Neural cell (in vitro differentiated cells): ENCODE data around the gene SLC28A1.

ENCODE experiments used
- EP300 ChIP-seq: fragments of 450-650 bp; conservative IDR thresholded peaks from 2 replicates; pipeline ENCODE4 v1.6.1; 2014; ENCODE audit warnings: antibody characterized with exemption, mild to moderate bottlenecking, moderate library complexity; ENCODE audit not compliant: poor library complexity, severe bottlenecking
- TAF1 ChIP-seq: IDR thresholded peaks from 2 replicates; pipeline ENCODE4 v1.6.1; 2012; ENCODE audit warnings: low read depth
- TF ChIP-seq, protein P1 (sequence below): fragments of 450-650 bp; IDR thresholded peaks from 2 replicates; pipeline ENCODE4 v1.5.1; 2014; ENCODE audit warnings: antibody characterized with exemption, mild to moderate bottlenecking, moderate library complexity; ENCODE audit not compliant: poor library complexity, severe bottlenecking
- TF ChIP-seq, protein P2 (sequence below): IDR thresholded peaks from 2 replicates; pipeline ENCODE4 v1.6.1; 2012; ENCODE audit warnings: borderline replicate concordance

DNA sequence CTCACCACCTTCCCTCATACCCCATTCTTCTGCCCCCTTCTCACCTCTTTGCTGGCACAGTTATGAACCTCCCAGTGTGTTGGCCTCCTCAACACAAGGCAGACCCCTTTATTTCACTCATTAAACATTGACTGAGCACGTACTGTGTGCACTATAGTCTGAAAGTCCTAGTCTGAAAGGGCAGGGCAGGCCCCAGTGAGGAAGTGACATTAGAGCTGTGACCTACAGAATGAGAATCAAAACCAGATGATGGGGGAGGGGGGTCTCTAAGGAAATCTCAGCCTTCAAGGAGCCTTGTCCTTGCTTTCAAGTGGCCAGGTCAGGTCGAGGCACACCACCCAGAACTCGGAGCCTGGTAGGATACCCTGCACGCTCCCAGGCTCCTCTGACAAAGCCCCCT, 3.5 kb downstream of the SLC28A1 start:
- TF ChIP-seq, protein P1, sequence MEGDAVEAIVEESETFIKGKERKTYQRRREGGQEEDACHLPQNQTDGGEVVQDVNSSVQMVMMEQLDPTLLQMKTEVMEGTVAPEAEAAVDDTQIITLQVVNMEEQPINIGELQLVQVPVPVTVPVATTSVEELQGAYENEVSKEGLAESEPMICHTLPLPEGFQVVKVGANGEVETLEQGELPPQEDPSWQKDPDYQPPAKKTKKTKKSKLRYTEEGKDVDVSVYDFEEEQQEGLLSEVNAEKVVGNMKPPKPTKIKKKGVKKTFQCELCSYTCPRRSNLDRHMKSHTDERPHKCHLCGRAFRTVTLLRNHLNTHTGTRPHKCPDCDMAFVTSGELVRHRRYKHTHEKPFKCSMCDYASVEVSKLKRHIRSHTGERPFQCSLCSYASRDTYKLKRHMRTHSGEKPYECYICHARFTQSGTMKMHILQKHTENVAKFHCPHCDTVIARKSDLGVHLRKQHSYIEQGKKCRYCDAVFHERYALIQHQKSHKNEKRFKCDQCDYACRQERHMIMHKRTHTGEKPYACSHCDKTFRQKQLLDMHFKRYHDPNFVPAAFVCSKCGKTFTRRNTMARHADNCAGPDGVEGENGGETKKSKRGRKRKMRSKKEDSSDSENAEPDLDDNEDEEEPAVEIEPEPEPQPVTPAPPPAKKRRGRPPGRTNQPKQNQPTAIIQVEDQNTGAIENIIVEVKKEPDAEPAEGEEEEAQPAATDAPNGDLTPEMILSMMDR = no peak
- no peak for TF ChIP-seq EP300
- TF ChIP-seq TAF1 = no peak
- TF ChIP-seq, protein P2, sequence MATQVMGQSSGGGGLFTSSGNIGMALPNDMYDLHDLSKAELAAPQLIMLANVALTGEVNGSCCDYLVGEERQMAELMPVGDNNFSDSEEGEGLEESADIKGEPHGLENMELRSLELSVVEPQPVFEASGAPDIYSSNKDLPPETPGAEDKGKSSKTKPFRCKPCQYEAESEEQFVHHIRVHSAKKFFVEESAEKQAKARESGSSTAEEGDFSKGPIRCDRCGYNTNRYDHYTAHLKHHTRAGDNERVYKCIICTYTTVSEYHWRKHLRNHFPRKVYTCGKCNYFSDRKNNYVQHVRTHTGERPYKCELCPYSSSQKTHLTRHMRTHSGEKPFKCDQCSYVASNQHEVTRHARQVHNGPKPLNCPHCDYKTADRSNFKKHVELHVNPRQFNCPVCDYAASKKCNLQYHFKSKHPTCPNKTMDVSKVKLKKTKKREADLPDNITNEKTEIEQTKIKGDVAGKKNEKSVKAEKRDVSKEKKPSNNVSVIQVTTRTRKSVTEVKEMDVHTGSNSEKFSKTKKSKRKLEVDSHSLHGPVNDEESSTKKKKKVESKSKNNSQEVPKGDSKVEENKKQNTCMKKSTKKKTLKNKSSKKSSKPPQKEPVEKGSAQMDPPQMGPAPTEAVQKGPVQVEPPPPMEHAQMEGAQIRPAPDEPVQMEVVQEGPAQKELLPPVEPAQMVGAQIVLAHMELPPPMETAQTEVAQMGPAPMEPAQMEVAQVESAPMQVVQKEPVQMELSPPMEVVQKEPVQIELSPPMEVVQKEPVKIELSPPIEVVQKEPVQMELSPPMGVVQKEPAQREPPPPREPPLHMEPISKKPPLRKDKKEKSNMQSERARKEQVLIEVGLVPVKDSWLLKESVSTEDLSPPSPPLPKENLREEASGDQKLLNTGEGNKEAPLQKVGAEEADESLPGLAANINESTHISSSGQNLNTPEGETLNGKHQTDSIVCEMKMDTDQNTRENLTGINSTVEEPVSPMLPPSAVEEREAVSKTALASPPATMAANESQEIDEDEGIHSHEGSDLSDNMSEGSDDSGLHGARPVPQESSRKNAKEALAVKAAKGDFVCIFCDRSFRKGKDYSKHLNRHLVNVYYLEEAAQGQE = no peak
